HEK293T (cell line): Measurements from ENCODE around the gene HMCN2.
A peak's percentile ranks its signal among the peaks of the same experiment; 100 is the strongest.

ENCODE experiments used
- CTCF ChIA-PET: fragments of 350-600 bp; formaldehyde crosslinking; extraction: SDS; loops from one replicate; lab custom pipeline; 2021; ENCODE audit warnings: antibody characterized with exemption, inconsistent platforms; lab: Yijun Ruan, JAX
- POLR2A ChIA-PET: fragments of 350-600 bp; formaldehyde crosslinking; extraction: SDS; loops from one replicate; lab custom pipeline; 2020; ENCODE audit warnings: antibody characterized with exemption, inconsistent platforms; lab: Yijun Ruan, JAX
- DNase-seq: peaks from one replicate; pipeline ENCODE4 v3.0.0; 2012; ENCODE audit warnings: mixed read lengths; ENCODE audit errors: extremely low spot score
- ARNT ChIP-seq: fragments of 450-650 bp; IDR thresholded peaks from 2 replicates; pipeline ENCODE4 v1.6.1; 2017; ENCODE audit warnings: mild to moderate bottlenecking
- BHLHE40 ChIP-seq: fragments of 450-650 bp; IDR thresholded peaks from 2 replicates; pipeline ENCODE4 v1.6.1; 2016; ENCODE audit warnings: mild to moderate bottlenecking, moderate library complexity, borderline replicate concordance
- CTBP1 ChIP-seq: fragments of 450-650 bp; IDR thresholded peaks from 2 replicates; pipeline ENCODE4 v1.6.1; 2016; ENCODE audit warnings: borderline replicate concordance
- ELF4 ChIP-seq: fragments of 450-650 bp; IDR thresholded peaks from 2 replicates; pipeline ENCODE4 v1.6.1; 2017; ENCODE audit warnings: antibody characterized with exemption
- FOXA1 ChIP-seq: fragments of 450-650 bp; IDR thresholded peaks from 2 replicates; pipeline ENCODE4 v1.6.1; 2016; ENCODE audit warnings: mild to moderate bottlenecking
- FOXK2 ChIP-seq: fragments of 450-650 bp; IDR thresholded peaks from 2 replicates; pipeline ENCODE4 v1.6.1; 2016; ENCODE audit warnings: mild to moderate bottlenecking
- FOXM1 ChIP-seq: fragments of 450-650 bp; IDR thresholded peaks from 2 replicates; pipeline ENCODE4 v1.6.1; 2017; ENCODE audit warnings: mild to moderate bottlenecking, borderline replicate concordance
- HDGF ChIP-seq: fragments of 450-650 bp; IDR thresholded peaks from 2 replicates; pipeline ENCODE4 v1.6.1; 2017; ENCODE audit warnings: antibody characterized with exemption, borderline replicate concordance
- L3MBTL2 ChIP-seq: fragments of 450-650 bp; conservative IDR thresholded peaks from 2 replicates; pipeline ENCODE4 v1.6.1; 2016; ENCODE audit warnings: mild to moderate bottlenecking
- LEF1 ChIP-seq: fragments of 450-650 bp; IDR thresholded peaks from 2 replicates; pipeline ENCODE4 v1.6.1; 2017; ENCODE audit warnings: mild to moderate bottlenecking, borderline replicate concordance
- NFRKB ChIP-seq: fragments of 450-650 bp; IDR thresholded peaks from 2 replicates; pipeline ENCODE4 v1.6.1; 2016; ENCODE audit warnings: mild to moderate bottlenecking, moderate library complexity
- SP1 ChIP-seq: fragments of 450-650 bp; IDR thresholded peaks from 2 replicates; pipeline ENCODE4 v1.6.1; 2017
- SUZ12 ChIP-seq: fragments of 450-650 bp; IDR thresholded peaks from 2 replicates; pipeline ENCODE4 v1.6.1; 2016; ENCODE audit warnings: mild to moderate bottlenecking
- TARDBP ChIP-seq: fragments of 450-650 bp; IDR thresholded peaks from 2 replicates; pipeline ENCODE4 v1.6.1; 2016
- ZNF384 ChIP-seq: fragments of 450-650 bp; IDR thresholded peaks from 2 replicates; pipeline ENCODE4 v1.6.1; 2016
- TF ChIP-seq, protein P1 (sequence below): fragments of 450-650 bp; IDR thresholded peaks from 2 replicates; pipeline ENCODE4 v1.6.1; 2016

HMCN2 gene

DNA sequence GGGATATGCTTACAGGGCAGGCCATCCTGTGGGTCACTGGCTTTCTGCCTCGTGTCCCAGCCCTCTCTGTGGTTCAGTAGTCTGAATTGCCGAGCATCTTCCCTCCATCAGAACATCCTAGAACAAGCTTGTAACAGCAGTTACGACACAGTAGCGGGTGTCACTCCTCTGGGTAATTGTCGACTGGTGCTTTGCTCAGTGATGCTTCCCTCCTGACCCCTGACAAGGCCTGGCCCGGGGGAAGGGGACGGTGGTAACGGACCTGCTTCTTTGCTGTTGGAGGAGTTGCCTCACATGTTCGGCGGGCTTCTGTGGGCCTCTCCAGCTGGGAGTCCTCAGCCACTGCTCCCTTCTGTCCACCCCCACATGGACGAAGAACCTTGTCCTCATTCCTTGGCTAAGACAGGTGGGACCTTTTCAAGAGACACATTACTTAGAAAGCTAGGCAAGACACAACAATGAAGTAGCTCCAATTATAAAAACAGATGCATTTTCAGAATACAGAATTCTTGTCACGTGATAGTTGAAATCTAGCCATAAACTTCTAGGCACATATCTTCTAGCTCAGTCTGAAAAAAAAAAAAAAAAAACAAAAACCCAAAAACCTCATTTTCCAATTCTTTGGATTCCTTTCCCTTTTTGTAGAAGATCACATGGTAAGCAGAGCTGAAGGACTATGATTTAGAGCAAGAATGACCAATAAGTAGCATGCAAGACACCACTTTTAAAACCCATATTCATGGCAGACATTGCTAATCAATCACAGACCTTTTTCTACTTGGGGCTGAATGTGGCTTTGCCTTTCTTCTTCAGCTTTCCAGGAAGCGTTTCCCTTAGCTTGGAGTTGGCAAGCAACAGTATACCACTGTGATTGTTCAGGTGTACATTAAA, 25.0 kb downstream of the HMCN2 start:
- DNase-seq = no peak
- ChIA-PET CTCF (interaction anchor here (0.7 kb wide), 1 partner anchor 26 kb away, joined by 6 read pairs; no protein-coding TSS in a partner anchor), POLR2A (no interaction called here)
- TF ChIP-seq CTBP1 (no peak), ZNF384 (peak; percentile 65), ELF4 (no peak)

DNA sequence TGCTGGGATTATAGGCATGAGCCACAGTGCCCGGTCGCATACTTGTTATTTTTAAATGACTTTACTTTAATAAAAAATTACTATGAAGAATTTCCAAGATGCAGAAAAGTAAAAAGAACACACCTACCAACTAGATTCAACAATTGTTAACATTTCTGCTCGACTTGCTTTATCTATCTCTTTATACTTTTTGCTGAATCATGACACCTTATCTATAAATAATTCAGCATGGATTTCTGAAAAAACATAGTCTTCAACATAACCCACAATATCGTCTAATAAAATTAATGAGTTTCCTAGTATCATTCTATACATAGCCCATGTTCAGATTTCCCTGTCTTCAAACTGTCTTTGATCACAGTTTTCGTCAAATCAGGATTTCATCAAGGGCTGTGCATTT, 25.9 kb downstream of the HMCN2 start:
- ChIA-PET POLR2A (no interaction called here), CTCF (no interaction called here)
- TF ChIP-seq ARNT = no peak
- no peak for DNase-seq

DNA sequence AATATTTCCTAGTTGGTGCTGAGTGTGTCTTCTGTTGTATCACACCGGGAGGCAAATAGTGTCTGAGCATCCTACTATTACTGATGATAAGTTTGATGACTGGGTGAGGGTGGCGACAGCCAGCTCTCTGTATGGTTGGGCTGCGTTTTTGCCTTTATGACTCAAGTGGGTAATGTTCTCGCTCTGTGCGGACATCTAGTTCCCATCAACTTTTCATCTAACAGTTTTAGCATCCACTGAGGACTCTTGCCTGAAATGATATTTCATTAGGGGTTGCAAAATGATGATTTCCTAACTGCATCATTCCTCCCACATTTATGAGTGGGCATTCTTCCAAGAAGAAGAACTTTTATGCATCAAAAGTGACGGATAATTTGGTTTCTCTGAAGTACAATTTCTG, 26.5 kb downstream of the HMCN2 start:
- TF ChIP-seq HDGF (no peak), CTBP1 (no peak), L3MBTL2 (no peak), SUZ12 (no peak), ELF4 (no peak), FOXA1 (no peak), BHLHE40 (no peak), LEF1 (no peak)
- ChIA-PET CTCF (no interaction called here), POLR2A (no interaction called here)
- DNase-seq = no peak

DNA sequence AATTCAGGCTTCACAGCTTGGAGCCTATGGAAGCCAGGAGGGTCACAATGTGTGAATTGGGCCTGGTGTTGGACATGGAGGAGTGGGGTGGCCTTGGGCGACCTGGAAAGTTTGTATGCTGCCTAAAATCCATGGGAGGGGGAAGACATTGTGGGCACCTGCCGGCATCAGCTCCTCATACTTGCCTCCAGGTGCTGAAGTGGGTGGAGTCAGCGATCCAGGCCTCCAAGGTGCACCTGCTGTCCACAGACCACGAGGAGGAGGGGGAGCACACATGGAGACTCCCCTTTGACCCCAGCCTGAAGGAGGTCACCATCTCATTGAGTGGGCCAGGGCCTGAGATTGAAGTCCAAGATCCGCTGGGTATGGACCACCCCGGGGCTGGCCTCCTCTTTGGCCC, 29.1 kb downstream of the HMCN2 start:
- POLR2A ChIA-PET = no interaction called here
- DNase-seq = no peak
- no peak for TF ChIP-seq ARNT
- TF ChIP-seq ELF4 = no peak
- no peak for TF ChIP-seq CTBP1
- CTCF ChIA-PET = no interaction called here

DNA sequence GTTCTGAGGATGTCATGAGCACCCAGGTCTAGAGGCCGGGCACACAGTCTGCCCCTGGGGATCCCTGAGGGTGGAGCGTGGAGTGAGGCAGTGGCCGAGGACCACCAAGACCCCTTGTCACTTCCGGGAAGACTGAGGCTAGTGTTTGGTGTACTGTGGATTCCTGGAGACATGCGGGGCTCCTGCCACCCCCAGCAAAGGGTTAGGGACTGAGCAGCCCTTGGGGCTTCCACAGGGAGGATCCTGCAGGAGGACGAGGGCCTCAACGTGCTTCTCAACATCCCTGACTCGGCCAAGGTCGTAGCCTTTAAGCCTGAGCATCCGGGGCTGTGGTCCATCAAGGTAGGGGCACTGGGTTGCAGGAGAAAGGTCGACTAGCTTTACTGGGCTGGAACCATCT, 29.9 kb downstream of the HMCN2 start:
- DNase-seq = no peak
- TF ChIP-seq ARNT = no peak
- no peak for TF ChIP-seq TARDBP
- no peak for TF ChIP-seq SUZ12
- no peak for TF ChIP-seq FOXA1
- TF ChIP-seq HDGF = no peak
- POLR2A ChIA-PET = no interaction called here
- CTCF ChIA-PET = no interaction called here

DNA sequence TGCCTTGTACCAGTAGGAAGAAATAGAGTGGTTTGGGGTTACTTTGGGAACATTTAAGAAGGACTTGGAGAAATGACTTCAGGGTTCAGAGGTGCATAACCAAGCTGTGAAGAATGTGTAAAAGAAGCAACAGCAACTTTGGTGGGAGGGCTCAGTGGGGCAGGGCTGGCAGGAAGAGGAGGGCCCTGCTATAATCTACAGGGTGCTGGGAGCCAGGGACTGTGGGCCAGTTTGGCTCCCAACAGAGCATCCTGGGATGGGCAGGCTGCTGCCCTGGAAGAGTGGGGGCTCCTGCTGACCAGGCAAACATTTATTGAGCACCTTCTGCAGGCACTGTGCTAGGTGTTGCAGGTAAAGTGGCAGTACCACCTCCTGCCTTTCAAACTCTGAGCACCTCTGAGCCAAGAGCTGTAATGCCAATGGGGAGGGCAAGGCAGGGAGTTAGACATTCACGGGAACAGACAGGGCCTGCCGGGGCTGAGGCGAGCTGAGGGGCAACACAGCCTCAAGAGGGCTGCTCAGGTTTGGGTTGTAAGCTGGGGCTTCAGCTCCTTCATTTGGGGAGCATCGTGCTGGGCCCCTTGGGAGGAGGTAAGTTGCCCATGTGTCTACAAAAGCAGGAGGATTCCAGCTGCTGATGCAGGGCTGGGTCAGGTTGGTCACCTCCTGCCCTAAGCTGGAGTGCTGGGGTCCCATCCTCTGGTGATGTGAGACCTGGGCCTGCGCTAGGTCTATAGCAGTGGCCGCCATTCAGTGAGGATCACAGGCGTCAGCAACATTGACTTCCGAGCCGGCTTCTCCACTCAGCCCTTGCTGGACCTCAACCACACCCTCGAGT, 30.6 kb downstream of the HMCN2 start:
- POLR2A ChIA-PET = no interaction called here
- DNase-seq = no peak
- CTCF ChIA-PET = interaction anchor here (0.9 kb wide), 1 partner anchor 20 kb away, joined by 3 read pairs; no protein-coding TSS in a partner anchor

DNA sequence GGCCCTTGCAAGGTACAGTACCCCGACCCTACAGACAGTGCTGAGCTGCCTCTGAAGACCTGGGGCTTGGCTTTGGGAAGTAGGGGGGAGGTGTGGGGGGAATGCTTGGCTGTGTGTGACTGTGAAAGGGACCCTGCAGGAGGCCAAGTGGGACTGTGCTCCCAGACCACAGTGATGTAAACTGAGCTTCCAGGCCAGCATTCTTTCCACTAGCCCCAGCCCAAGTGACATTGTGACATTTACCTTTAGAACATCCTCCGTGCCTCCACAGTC, 31.2 kb downstream of the HMCN2 start:
- CTCF ChIA-PET = interaction anchor here (0.9 kb wide), 1 partner anchor 20 kb away, joined by 3 read pairs; no protein-coding TSS in a partner anchor
- TF ChIP-seq CTBP1 (no peak), TARDBP (no peak), ZNF384 (no peak), BHLHE40 (no peak), ARNT (no peak), ELF4 (no peak), LEF1 (no peak), NFRKB (no peak), SUZ12 (no peak), SP1 (no peak), L3MBTL2 (no peak), FOXA1 (no peak), HDGF (no peak), FOXM1 (no peak), FOXK2 (no peak)
- no peak for DNase-seq
- POLR2A ChIA-PET = interaction anchor here (0.6 kb wide), 1 partner anchor 18 kb away, joined by 3 read pairs; no protein-coding TSS in a partner anchor

More for the DNA sequence above, 30.6 kb downstream of the HMCN2 start:
- TF ChIP-seq SUZ12 (no peak), NFRKB (no peak), ELF4 (no peak), CTBP1 (no peak), TARDBP (no peak), ZNF384 (no peak), ARNT (no peak), BHLHE40 (no peak), L3MBTL2 (no peak), FOXK2 (no peak), SP1 (no peak), FOXM1 (no peak), HDGF (no peak), FOXA1 (no peak), LEF1 (no peak)
- TF ChIP-seq, protein P1, sequence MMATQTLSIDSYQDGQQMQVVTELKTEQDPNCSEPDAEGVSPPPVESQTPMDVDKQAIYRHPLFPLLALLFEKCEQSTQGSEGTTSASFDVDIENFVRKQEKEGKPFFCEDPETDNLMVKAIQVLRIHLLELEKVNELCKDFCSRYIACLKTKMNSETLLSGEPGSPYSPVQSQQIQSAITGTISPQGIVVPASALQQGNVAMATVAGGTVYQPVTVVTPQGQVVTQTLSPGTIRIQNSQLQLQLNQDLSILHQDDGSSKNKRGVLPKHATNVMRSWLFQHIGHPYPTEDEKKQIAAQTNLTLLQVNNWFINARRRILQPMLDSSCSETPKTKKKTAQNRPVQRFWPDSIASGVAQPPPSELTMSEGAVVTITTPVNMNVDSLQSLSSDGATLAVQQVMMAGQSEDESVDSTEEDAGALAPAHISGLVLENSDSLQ = no peak
